Sigmoid colon (tissue), 7 donors: Measurements from ENCODE around the gene NEO1. TPM values are rescaled to one million over a fixed set of nuclear protein-coding genes. Genes with fewer than 3 reads are reported as not detected.

Experiments used
- DNase-seq: peaks from one replicate; pipeline ENCODE4 v3.0.0-alpha.2; 2019
- H3K27ac ChIP-seq, 4 donors: fragments of 200-600 bp; sonication (generic); one replicate each; pipeline ENCODE4 v1.5.1; 2016 to 2019; ENCODE audit warnings: mild to moderate bottlenecking in 1 of 4
- H3K27me3 ChIP-seq, 3 donors: fragments of 200-600 bp; sonication (generic); one replicate each; pipeline ENCODE4 v1.5.1; 2019; ENCODE audit warnings: mild to moderate bottlenecking in 1 of 3
- H3K36me3 ChIP-seq, 4 donors: fragments of 200-600 bp; sonication (generic); one replicate each; pipeline ENCODE4 v1.5.1; 2016 to 2019
- H3K4me1 ChIP-seq, 4 donors: fragments of 200-600 bp; sonication (generic); one replicate each; pipeline ENCODE4 v1.5.1; 2017 to 2019
- H3K4me3 ChIP-seq, 4 donors: fragments of 200-600 bp; sonication (generic); one replicate each; pipeline ENCODE4 v1.5.1; 2017 to 2019; ENCODE audit warnings: mild to moderate bottlenecking in 2 of 4, moderate library complexity in 1 of 4
- H3K9me3 ChIP-seq, 4 donors: fragments of 200-600 bp in 3 of 4; sonication (generic) in 3 of 4; one replicate each; pipeline versions ENCODE4 v1.5.1 to v1.6.1; 2013 to 2019
- EP300 ChIP-seq, 4 donors: sonication (generic); formaldehyde crosslinking; IDR thresholded peaks; one replicate each; pipeline ENCODE4 v1.6.1; 2017; ENCODE audit warnings: antibody characterized with exemption in 4 of 4
- POLR2A ChIP-seq, 2 donors: fragments of 450-650 bp; IDR thresholded peaks; one replicate each; pipeline ENCODE4 v1.6.1; 2016; ENCODE audit warnings: antibody characterized with exemption in 2 of 2, mild to moderate bottlenecking in 2 of 2, moderate library complexity in 2 of 2
- POLR2AphosphoS5 ChIP-seq, 4 donors: sonication (generic); formaldehyde crosslinking; IDR thresholded peaks; one replicate each; pipeline ENCODE4 v1.6.1; 2017; ENCODE audit warnings: antibody characterized with exemption in 4 of 4
- WGBS, 2 donors: extraction: QIAGEN DNeasy Blood & Tissue Kit; methylation state at CpG; one replicate each; pipeline ENCODE4 v1.1.7; 2013; 5-methylcytosine and 5-hydroxymethylcytosine counted together
- intact Hi-C: fragments of 100-400 bp; cut with DNase I; formaldehyde crosslinking; loops from one replicate; pipeline ENCODE4 v1.15.1; 2023
- polyA plus RNA-seq, 3 donors: library from polyadenylated mRNA; stranded (reverse); fragments of 200-250 nt; gene quantifications; one replicate each; pipeline ENCODE4 v1.2.3, GENCODE V29; 2013
- total RNA-seq, 4 donors: library from RNA; depleted of rRNA; stranded (reverse); fragments of >200 nt; gene quantifications; one replicate each; pipeline ENCODE4 v1.1.0, GENCODE V29; 2016
- TF ChIP-seq, protein P1 (sequence below), 4 experiments: fragments of 450-650 bp in 3 of 4; fragments of 200-600 bp in 1 of 4; IDR thresholded peaks; one replicate each; pipeline ENCODE4 v1.5.1; 2016 to 2019; ENCODE audit warnings: antibody characterized with exemption in 4 of 4, mild to moderate bottlenecking in 3 of 4, moderate library complexity in 2 of 4
- donor health status: healthy with polysubstance abuse.
- donor health status: Bipolar disorder and iron deficiency.
- donor health status: healthy.

Gene NEO1
- total and polyA plus RNA-seq, 7 donors, result 9.0 to 56.5 (median 26.8) TPM

DNA sequence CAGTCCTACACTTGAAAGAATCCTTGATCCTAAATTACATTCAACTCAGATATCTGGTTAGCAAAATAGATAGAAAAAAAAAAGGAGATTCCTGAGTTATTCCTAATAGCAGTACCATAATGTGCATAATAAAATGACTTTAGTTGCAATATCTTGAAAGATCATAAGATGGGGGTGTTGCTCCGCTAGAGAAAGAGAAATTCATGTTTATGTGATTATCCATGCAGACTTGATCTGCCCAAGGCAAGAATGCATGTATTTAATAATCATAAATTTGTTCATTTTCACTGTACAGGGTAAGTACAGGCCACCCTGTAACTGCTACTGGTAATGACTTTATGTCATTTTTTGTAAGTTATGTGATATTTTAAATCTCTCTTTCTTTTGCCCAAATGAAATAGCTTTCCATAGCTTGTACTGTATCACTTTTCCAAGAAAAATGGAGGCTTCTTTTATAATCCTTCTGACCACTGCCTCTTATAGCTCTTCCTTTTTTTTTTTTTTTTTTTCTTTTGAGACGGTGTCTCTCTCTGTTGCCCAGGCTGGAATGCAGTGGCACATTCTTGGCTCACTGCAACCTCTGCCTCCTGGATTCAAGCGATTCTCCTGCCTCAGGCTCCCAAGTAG, 231.9 kb downstream of the NEO1 start:
- WGBS, 2 donors, result 82 to 85% methylated on average over 3 of the region's 3 CpGs
- intact Hi-C loops, result loop anchor here (10.0 kb wide), 1 partner anchor 351 kb away; the partner anchor contains the start of gene NPTN
- TF ChIP-seq POLR2A (IDR thresholded peaks at IDR 0.05) (no peak), EP300 (IDR thresholded peaks at IDR 0.05) (no peak), POLR2AphosphoS5 (IDR thresholded peaks at IDR 0.05) (no peak)
- TF ChIP-seq, protein P1, sequence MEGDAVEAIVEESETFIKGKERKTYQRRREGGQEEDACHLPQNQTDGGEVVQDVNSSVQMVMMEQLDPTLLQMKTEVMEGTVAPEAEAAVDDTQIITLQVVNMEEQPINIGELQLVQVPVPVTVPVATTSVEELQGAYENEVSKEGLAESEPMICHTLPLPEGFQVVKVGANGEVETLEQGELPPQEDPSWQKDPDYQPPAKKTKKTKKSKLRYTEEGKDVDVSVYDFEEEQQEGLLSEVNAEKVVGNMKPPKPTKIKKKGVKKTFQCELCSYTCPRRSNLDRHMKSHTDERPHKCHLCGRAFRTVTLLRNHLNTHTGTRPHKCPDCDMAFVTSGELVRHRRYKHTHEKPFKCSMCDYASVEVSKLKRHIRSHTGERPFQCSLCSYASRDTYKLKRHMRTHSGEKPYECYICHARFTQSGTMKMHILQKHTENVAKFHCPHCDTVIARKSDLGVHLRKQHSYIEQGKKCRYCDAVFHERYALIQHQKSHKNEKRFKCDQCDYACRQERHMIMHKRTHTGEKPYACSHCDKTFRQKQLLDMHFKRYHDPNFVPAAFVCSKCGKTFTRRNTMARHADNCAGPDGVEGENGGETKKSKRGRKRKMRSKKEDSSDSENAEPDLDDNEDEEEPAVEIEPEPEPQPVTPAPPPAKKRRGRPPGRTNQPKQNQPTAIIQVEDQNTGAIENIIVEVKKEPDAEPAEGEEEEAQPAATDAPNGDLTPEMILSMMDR (IDR thresholded peaks at IDR 0.05), result no peak

DNA sequence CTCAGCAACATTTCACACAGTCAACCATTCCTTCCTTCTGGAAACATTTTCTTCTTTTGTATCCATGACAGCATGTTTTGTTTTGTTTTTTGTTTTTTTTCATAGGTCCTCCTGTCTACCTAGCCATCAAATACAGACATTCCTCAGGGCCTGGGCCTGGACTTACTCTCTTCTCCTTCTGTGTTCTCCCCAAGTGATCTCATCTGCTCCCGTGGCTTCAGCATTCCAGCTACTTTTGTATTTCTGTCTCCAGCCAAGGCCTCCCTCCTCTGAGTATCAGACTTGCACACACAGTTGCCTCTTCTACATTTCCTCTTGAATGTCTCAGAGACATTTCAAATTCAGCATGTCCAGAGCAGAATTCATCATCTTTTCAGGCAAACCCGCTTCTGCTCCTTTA, 234.0 kb downstream of the NEO1 start:
- Histone ChIP-seq H3K9me3 (no peaks in the 10 kb centered on the region), H3K27ac (peak overlapping the region in 3 of 4 donors; percentile 35 to 69 (median 67)), H3K36me3 (peaks cover 5 to 60% (median 29%) of the 10 kb centered on the region in 4 donors), H3K4me3 (no peak overlapping the region), H3K27me3 (no peaks in the 10 kb centered on the region), H3K4me1 (peaks cover 0 to 33% (median 12%) of the 10 kb centered on the region in 4 donors)
- no peak for DNase-seq
- intact Hi-C loops, result loop anchor here (10.0 kb wide), 1 partner anchor 348 kb away; the partner anchor contains the start of gene NPTN
- 84 to 94% methylated on average over 2 of the region's 2 CpGs for WGBS, 2 donors
- TF ChIP-seq, protein P1 (IDR thresholded peaks at IDR 0.05), result no peak
- TF ChIP-seq EP300 (IDR thresholded peaks at IDR 0.05) (no peak), POLR2AphosphoS5 (IDR thresholded peaks at IDR 0.05) (no peak), POLR2A (IDR thresholded peaks at IDR 0.05) (no peak)

More for the DNA sequence above, 231.9 kb downstream of the NEO1 start:
- peak overlapping the region in 1 of 4 donors; percentile 55 for H3K27ac ChIP-seq
- H3K36me3 ChIP-seq, result peaks cover 5 to 53% (median 22%) of the 10 kb centered on the region in 4 donors
- H3K4me1 ChIP-seq, result peaks cover 0 to 33% (median 12%) of the 10 kb centered on the region in 4 donors
- no peaks in the 10 kb centered on the region for H3K27me3 ChIP-seq
- H3K9me3 ChIP-seq, result no peaks in the 10 kb centered on the region
- no peak overlapping the region for H3K4me3 ChIP-seq
- DNase-seq, result no peak

- TF ChIP-seq POLR2A (IDR thresholded peaks at IDR 0.05) (no peak), POLR2AphosphoS5 (IDR thresholded peaks at IDR 0.05) (no peak), EP300 (IDR thresholded peaks at IDR 0.05) (no peak)
- TF ChIP-seq, protein P1 (IDR thresholded peaks at IDR 0.05), result no peak
- no peaks in the 10 kb centered on the region for H3K9me3 ChIP-seq
- H3K27ac ChIP-seq, result peak overlapping the region in 3 of 4 donors; percentile 35 to 69 (median 67)
- peaks cover 5 to 65% (median 29%) of the 10 kb centered on the region in 4 donors for H3K36me3 ChIP-seq
- no peak for DNase-seq
- 48 to 72% methylated on average over 1 of the region's 1 CpG for WGBS, 2 donors
- H3K4me1 ChIP-seq, result peaks cover 0 to 33% (median 12%) of the 10 kb centered on the region in 4 donors
- intact Hi-C loops, result loop anchor here (10.0 kb wide), 1 partner anchor 348 kb away; the partner anchor contains the start of gene NPTN
- H3K4me3 ChIP-seq, result no peak overlapping the region
- H3K27me3 ChIP-seq, result no peaks in the 10 kb centered on the region
These were observed 234.8 kb downstream of the NEO1 start for GRCh38 chr15:73287019-73287418.

GRCh38 chr15:73291441-73291840, 239.2 kb downstream of the NEO1 start:
- peaks cover 5 to 78% (median 24%) of the 10 kb centered on the region in 4 donors for H3K36me3 ChIP-seq
- H3K4me3 ChIP-seq, result no peak overlapping the region
- H3K4me1 ChIP-seq, result peaks cover 0 to 11% (median 3%) of the 10 kb centered on the region in 4 donors
- H3K9me3 ChIP-seq, result no peaks in the 10 kb centered on the region
- TF ChIP-seq, protein P1 (IDR thresholded peaks at IDR 0.05), result no peak
- TF ChIP-seq EP300 (IDR thresholded peaks at IDR 0.05), result no peak
- TF ChIP-seq POLR2AphosphoS5 (IDR thresholded peaks at IDR 0.05), result no peak
- no peak for TF ChIP-seq POLR2A (IDR thresholded peaks at IDR 0.05)
- WGBS, 2 donors, result 93 to 94% methylated on average over 1 of the region's 1 CpG
- H3K27ac ChIP-seq, result no peak overlapping the region
- DNase-seq, result no peak
- H3K27me3 ChIP-seq, result no peaks in the 10 kb centered on the region
- intact Hi-C loops, result no loop called here
